Measurements from ENCODE around the gene ANKRD33B.

GRCh38 chr5:10642367-10642766 lies 78.5 kb downstream of the ANKRD33B start:
- TF ChIP-seq ZBTB26 (CRISPR knock-in tag; IDR thresholded peaks at IDR 0.05) (no peak), HDGF (IDR thresholded peaks at IDR 0.05) (no peak), ZFX (CRISPR knock-in tag; IDR thresholded peaks at IDR 0.05) (no peak), SP1 (CRISPR knock-in tag; IDR thresholded peaks at IDR 0.05) (no peak)
- TF ChIP-seq, protein P1, sequence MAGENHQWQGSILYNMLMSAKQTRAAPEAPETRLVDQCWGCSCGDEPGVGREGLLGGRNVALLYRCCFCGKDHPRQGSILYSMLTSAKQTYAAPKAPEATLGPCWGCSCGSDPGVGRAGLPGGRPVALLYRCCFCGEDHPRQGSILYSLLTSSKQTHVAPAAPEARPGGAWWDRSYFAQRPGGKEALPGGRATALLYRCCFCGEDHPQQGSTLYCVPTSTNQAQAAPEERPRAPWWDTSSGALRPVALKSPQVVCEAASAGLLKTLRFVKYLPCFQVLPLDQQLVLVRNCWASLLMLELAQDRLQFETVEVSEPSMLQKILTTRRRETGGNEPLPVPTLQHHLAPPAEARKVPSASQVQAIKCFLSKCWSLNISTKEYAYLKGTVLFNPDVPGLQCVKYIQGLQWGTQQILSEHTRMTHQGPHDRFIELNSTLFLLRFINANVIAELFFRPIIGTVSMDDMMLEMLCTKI (IDR thresholded peaks at IDR 0.05; ENCODE audit: partially characterized antibody), result no peak

Measured in K562 (cell line).